Loucy (cell line): ENCODE results near the gene UBE4B.

Source experiments
- EZH2phosphoT487 ChIP-seq: fragments of 200-600 bp; IDR thresholded peaks from 2 replicates; pipeline ENCODE4 v1.6.1; 2018; ENCODE audit warnings: antibody characterized with exemption, mild to moderate bottlenecking, moderate library complexity, borderline replicate concordance
- TF ChIP-seq, protein P1 (sequence below): fragments of 200-600 bp; sonication (generic); conservative IDR thresholded peaks from 2 replicates; pipeline ENCODE4 v1.5.1; 2014; ENCODE audit warnings: mild to moderate bottlenecking, antibody characterized with exemption, low read length

DNA sequence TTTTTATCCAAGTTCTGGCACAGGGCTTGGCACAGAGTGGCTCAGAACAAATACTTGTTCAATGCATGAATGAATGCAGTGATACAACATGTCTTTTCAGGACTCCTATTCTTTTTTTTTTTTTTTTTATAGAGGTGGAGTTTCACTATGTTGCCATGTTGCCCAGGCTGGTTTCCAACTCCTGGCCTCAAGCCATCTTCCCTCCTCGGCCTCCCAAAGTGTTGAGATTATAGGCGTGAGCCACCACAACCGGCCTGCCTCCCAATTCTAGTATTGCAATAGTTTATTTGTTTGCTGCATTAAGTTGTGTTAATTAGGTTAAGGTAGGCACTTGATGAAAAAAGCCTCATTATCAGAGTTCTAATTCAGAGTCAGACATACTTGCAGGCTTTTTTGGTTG is 17.9 kb downstream of the UBE4B start:
- no peak for TF ChIP-seq EZH2phosphoT487
- TF ChIP-seq, protein P1, sequence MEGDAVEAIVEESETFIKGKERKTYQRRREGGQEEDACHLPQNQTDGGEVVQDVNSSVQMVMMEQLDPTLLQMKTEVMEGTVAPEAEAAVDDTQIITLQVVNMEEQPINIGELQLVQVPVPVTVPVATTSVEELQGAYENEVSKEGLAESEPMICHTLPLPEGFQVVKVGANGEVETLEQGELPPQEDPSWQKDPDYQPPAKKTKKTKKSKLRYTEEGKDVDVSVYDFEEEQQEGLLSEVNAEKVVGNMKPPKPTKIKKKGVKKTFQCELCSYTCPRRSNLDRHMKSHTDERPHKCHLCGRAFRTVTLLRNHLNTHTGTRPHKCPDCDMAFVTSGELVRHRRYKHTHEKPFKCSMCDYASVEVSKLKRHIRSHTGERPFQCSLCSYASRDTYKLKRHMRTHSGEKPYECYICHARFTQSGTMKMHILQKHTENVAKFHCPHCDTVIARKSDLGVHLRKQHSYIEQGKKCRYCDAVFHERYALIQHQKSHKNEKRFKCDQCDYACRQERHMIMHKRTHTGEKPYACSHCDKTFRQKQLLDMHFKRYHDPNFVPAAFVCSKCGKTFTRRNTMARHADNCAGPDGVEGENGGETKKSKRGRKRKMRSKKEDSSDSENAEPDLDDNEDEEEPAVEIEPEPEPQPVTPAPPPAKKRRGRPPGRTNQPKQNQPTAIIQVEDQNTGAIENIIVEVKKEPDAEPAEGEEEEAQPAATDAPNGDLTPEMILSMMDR: no peak
